K562 (cell line): Measurements from ENCODE around the gene DNAJC13. TPM values are rescaled to one million over a fixed set of nuclear protein-coding genes. Genes with fewer than 3 reads are reported as not detected.

Source experiments
- CBX5 ChIP-seq: IDR thresholded peaks from 2 replicates; pipeline ENCODE4 v1.6.1; 2014; ENCODE audit warnings: low read depth, borderline replicate concordance
- ESRRB ChIP-seq: fragments of 250-450 bp; sonication (Bioruptor Pico); IDR thresholded peaks from 2 replicates; pipeline ENCODE4 v1.5.0; 2020; ENCODE audit warnings: mild to moderate bottlenecking, moderate library complexity, borderline replicate concordance
- FOXO4 ChIP-seq: fragments of 450-650 bp; formaldehyde crosslinking; IDR thresholded peaks from 2 replicates; pipeline ENCODE4 v1.4.0; 2020; ENCODE audit warnings: mild to moderate bottlenecking, moderate library complexity
- GTF2F1 ChIP-seq: IDR thresholded peaks from 2 replicates; pipeline ENCODE4 v1.6.1; 2011; ENCODE audit warnings: low read depth, low read length, improper control_type of control experiment
- HMG20B ChIP-seq: fragments of 250-450 bp; sonication (Bioruptor Pico); IDR thresholded peaks from 2 replicates; pipeline ENCODE4 v1.5.0; 2021; ENCODE audit warnings: mild to moderate bottlenecking
- IRF2 ChIP-seq: sonication (generic); formaldehyde crosslinking; IDR thresholded peaks from 2 replicates; pipeline ENCODE4 v1.8.1; 2022; ENCODE audit warnings: mild to moderate bottlenecking, missing genetic modification reagents
- IRF9 ChIP-seq: fragments of 450-650 bp; IDR thresholded peaks from 2 replicates; pipeline ENCODE4 v1.6.1; 2016; ENCODE audit warnings: missing biosample characterization, missing genetic modification characterization
- KAT2B ChIP-seq: IDR thresholded peaks from one replicate; pipeline ENCODE4 v1.6.1; 2012; ENCODE audit warnings: low read depth, mild to moderate bottlenecking, control low read depth, inconsistent platforms, low read length, moderate library complexity
- MBD1 ChIP-seq: fragments of 250-450 bp; sonication (Bioruptor Pico); IDR thresholded peaks from 2 replicates; pipeline ENCODE4 v1.8.0; 2022; ENCODE audit warnings: inconsistent platforms
- MEF2D ChIP-seq: conservative IDR thresholded peaks from 2 replicates; pipeline ENCODE4 v1.6.1; 2016; ENCODE audit warnings: low read depth, missing genetic modification characterization, missing compliant biosample characterization
- MXD1 ChIP-seq: fragments of 250-450 bp; sonication (Bioruptor Pico); IDR thresholded peaks from 2 replicates; pipeline ENCODE4 v1.8.0; 2021; ENCODE audit warnings: borderline replicate concordance, mild to moderate bottlenecking, moderate library complexity; ENCODE audit not compliant: poor library complexity, severe bottlenecking
- MYBL2 ChIP-seq, 2 experiments: fragments of 450-650 bp in 1 of 2; sonication (generic) in 1 of 2; formaldehyde crosslinking in 1 of 2; IDR thresholded peaks; 2 replicates each; pipeline versions ENCODE4 v1.6.1 to v1.8.1; 2017 to 2022; ENCODE audit warnings: borderline replicate concordance in 1 of 2, inconsistent platforms in 1 of 2, low read depth in 1 of 2, mild to moderate bottlenecking in 1 of 2, missing genetic modification reagents in 1 of 2, moderate library complexity in 1 of 2
- POLR2AphosphoS5 ChIP-seq: IDR thresholded peaks from 2 replicates; pipeline ENCODE4 v1.6.1; 2011; ENCODE audit warnings: mild to moderate bottlenecking, low read depth, low read length, moderate library complexity; ENCODE audit not compliant: control insufficient read depth, insufficient read depth
- PRPF4 ChIP-seq: fragments of 200-400 bp; formaldehyde crosslinking; IDR thresholded peaks from one replicate; pipeline ENCODE4 v1.6.1; 2017; ENCODE audit warnings: low read length, low read depth, mild to moderate bottlenecking; ENCODE audit not compliant: insufficient read depth, poor library complexity, severe bottlenecking
- SIRT6 ChIP-seq: IDR thresholded peaks from one replicate; pipeline ENCODE4 v1.6.1; 2012; ENCODE audit warnings: low read depth, mild to moderate bottlenecking, control low read depth, inconsistent platforms, low read length, moderate library complexity
- TCF3 ChIP-seq: sonication (generic); formaldehyde crosslinking; IDR thresholded peaks from 2 replicates; pipeline ENCODE4 v1.4.0; 2020; ENCODE audit warnings: mild to moderate bottlenecking, missing genetic modification reagents
- YY1 ChIP-seq, 3 experiments: IDR thresholded peaks; 2 replicates each; pipeline ENCODE4 v1.6.1; 2011; ENCODE audit warnings: low read length in 2 of 3, mild to moderate bottlenecking in 2 of 3, moderate library complexity in 2 of 3, borderline replicate concordance in 1 of 3, control low read depth in 1 of 3, low read depth in 1 of 3; ENCODE audit not compliant: insufficient read depth in 3 of 3, insufficient replicate concordance in 2 of 3, control insufficient read depth in 1 of 3, insufficient read length in 1 of 3; ENCODE audit errors: extremely low read depth in 1 of 3
- ZBTB7A ChIP-seq: IDR thresholded peaks from 2 replicates; pipeline ENCODE4 v1.6.1; 2011; ENCODE audit warnings: low read depth, mild to moderate bottlenecking, low read length, moderate library complexity, borderline replicate concordance; ENCODE audit not compliant: control insufficient read depth
- ZNF197 ChIP-seq: fragments of 200-800 bp; sonication (Bioruptor generic); IDR thresholded peaks from 2 replicates; pipeline ENCODE4 v1.6.1; 2016; ENCODE audit warnings: low read depth, missing genetic modification characterization, missing compliant biosample characterization
- polyA plus RNA-seq, 8 experiments: library from polyadenylated mRNA; depleted of rRNA in 4 of 8; stranded (reverse) in 5 of 8; unstranded in 3 of 8; fragments of >200 nt; fragmentation: Nextera tagmentation in 2 of 8; fragmentation: Illumina TruSeq in 1 of 8; extraction: Ambion mirVana in 2 of 8; extraction: Trizol in 1 of 8; gene quantifications; 2 replicates each; pipeline versions ENCODE4 v1.2.1 to v1.2.3, GENCODE V29; 2011 to 2014; ENCODE audit warnings: inconsistent platforms in 1 of 8, missing spikeins in 1 of 8
- total RNA-seq, 7 experiments: library from RNA; depleted of rRNA in 6 of 7; stranded (reverse); fragments of >200 nt in 6 of 7; fragmentation: Illumina TruSeq in 2 of 7; extraction: Trizol in 2 of 7; gene quantifications; 2 replicates each; pipeline versions ENCODE4 v1.2.1 to v1.2.3, GENCODE V29; 2011 to 2021; ENCODE audit warnings: low replicate concordance in 1 of 7

The DNAJC13 gene
- total and polyA plus RNA-seq, 9 of the 15 experiments (the other 6 are each of a cell fraction or from before 2014, with no cell fraction given), result 2.9 to 17.1 (median 10.2) TPM

DNA sequence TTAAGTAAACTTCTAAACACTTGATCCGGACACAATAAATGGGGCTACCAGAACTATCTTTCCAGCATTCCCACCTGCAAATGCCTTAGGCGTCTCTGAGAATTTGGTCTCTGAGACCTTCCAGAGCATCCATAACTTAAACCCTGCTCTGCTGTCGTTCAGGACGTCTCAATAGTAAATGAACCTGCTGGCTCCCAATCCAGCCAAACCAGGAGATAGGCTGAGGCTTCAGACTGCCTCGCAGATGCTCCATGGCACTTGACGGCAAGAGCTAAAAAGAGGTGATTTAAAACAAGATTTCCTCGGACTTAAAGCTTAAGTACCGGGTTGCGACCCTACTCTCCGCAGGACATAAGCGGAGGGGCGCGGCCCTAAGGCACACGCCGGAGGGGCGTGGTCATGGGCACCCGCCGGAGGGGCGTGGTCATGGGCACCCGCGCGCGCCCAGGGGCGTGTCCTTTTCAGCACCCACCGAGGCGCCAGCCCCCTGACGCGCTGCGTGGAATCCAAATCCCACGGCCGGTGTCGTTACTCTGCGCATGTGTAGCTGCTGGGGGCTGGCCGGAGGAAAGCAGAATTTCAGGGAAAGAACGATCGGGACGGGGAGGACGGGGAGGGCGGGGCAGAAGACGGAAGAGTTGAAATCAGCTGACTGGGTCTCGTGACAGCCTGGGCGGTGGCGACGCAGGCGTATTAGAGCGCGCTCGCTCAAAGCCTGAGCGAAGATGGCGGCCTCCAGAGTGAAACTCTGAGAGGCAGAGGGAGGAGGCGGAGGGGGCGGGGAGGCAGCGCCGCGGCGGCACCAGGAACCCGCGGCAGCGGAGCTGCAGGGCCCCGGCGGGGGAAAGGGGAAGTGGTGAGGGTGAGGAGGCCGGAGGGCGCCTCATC lies at the start of gene DNAJC13 (continued):
- TF ChIP-seq IRF9 (tag) (no peak), CBX5 (no peak), GTF2F1 (no peak), IRF2 (CRISPR knock-in tag) (no peak), SIRT6 (no peak), TCF3 (CRISPR knock-in tag) (no peak), KAT2B (no peak), MBD1 (CRISPR knock-in tag) (no peak), ZBTB7A (no peak; the same call in 1 of the 2 replicates), FOXO4 (CRISPR knock-in tag) (no peak), MXD1 (no peak), HMG20B (no peak), YY1 (IDR thresholded peaks at IDR 0.05; ENCODE audit: borderline replicate concordance in 1 of 3, control insufficient read depth in 1 of 3, extremely low read depth in 1 of 3, insufficient read depth in 3 of 3, insufficient read length in 1 of 3, insufficient replicate concordance in 2 of 3, low read depth in 1 of 3, low read length in 2 of 3) (peak; percentile 55 to 95 (median 90)), ZNF197 (CRISPR knock-in tag) (no peak), ESRRB (CRISPR knock-in tag) (no peak), PRPF4 (no peak), MEF2D (tag) (no peak), MYBL2 (IDR thresholded peaks at IDR 0.05; ENCODE audit: low read depth) (no peak), MYBL2 (CRISPR knock-in tag; IDR thresholded peaks at IDR 0.05; ENCODE audit: borderline replicate concordance) (no peak), POLR2AphosphoS5 (peak; percentile 41; the same call in 1 of the 2 replicates)
